GM10266 (cell line): ENCODE measurements around the gene NDUFB4.
"Not testable (repeated sequence)": the region's sequence is repeated elsewhere in the genome, so short reads cannot be mapped to it uniquely, and the experiment has no call there.

Experiments used
- DNase-seq: peaks from one replicate; pipeline ENCODE4 v3.0.0; 2012; ENCODE audit errors: extremely low spot score
- TF ChIP-seq, protein P1 (sequence below): IDR thresholded peaks from 2 replicates; pipeline ENCODE4 v1.5.1; 2012; ENCODE audit warnings: mild to moderate bottlenecking, low read depth; ENCODE audit not compliant: control insufficient read depth, insufficient read depth; ENCODE audit errors: missing control alignments

NDUFB4 gene

DNA sequence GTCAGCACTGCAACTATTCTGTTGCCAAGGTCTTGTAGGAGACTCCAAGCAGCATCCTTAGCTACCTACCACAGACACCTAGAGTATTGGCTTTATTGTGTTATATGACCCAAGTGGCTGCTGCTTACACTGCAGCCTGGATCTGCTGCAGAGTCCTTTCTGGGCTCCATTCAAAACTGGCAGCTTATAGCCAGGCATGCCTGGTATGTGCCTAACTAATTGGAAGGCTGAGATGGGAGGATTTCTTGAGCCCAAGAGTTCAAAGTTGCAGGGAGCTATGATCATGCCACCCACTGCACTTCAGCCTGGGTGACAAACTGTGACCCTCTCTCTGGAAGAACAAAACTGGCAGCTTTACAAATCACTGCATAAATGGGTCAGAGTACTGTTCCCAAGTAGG, 8.6 kb downstream of the NDUFB4 start:
- DNase-seq: no peak
- TF ChIP-seq, protein P1, sequence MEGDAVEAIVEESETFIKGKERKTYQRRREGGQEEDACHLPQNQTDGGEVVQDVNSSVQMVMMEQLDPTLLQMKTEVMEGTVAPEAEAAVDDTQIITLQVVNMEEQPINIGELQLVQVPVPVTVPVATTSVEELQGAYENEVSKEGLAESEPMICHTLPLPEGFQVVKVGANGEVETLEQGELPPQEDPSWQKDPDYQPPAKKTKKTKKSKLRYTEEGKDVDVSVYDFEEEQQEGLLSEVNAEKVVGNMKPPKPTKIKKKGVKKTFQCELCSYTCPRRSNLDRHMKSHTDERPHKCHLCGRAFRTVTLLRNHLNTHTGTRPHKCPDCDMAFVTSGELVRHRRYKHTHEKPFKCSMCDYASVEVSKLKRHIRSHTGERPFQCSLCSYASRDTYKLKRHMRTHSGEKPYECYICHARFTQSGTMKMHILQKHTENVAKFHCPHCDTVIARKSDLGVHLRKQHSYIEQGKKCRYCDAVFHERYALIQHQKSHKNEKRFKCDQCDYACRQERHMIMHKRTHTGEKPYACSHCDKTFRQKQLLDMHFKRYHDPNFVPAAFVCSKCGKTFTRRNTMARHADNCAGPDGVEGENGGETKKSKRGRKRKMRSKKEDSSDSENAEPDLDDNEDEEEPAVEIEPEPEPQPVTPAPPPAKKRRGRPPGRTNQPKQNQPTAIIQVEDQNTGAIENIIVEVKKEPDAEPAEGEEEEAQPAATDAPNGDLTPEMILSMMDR: no peak

DNA sequence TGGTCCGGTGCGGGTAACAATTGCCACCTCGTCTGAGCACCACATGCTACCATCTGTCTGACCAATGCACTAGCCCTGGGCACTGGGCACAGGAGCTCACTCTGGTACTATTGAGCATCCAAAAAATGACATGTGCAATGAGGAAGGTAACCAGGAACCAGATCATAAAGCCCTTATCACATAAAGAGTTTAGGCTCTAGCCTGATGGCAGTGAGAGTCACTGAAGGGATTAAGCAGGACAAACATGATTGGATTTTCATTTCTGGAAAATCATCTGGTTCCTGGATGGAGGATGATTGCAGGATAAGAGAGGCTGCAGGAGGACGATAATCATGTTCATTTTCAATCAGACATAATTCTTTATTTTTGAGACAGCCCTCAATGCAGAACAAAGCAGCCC, 12.4 kb downstream of the NDUFB4 start:
- TF ChIP-seq, protein P1: no peak
- DNase-seq: no peak

DNA sequence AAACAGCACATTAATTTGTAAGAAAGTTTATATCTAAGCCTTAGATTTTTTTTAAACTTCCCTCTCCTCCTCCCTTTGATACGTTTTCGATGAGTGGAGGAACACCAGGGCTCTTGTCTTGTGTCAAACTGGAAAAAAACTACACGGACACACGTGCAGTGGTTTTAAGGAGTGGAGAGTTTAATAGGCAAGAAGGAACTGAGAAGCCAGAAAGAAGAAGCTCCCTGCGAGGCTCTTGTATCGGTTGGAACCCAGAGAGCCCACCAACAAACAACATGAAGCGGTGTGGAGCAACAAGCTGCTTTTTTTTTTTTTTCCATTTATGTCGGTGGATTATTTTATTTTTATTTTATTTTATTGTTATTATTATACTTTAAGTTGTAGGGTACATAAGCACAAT, 18.6 kb downstream of the NDUFB4 start:
- DNase-seq: no peak
- TF ChIP-seq, protein P1: no peak

DNA sequence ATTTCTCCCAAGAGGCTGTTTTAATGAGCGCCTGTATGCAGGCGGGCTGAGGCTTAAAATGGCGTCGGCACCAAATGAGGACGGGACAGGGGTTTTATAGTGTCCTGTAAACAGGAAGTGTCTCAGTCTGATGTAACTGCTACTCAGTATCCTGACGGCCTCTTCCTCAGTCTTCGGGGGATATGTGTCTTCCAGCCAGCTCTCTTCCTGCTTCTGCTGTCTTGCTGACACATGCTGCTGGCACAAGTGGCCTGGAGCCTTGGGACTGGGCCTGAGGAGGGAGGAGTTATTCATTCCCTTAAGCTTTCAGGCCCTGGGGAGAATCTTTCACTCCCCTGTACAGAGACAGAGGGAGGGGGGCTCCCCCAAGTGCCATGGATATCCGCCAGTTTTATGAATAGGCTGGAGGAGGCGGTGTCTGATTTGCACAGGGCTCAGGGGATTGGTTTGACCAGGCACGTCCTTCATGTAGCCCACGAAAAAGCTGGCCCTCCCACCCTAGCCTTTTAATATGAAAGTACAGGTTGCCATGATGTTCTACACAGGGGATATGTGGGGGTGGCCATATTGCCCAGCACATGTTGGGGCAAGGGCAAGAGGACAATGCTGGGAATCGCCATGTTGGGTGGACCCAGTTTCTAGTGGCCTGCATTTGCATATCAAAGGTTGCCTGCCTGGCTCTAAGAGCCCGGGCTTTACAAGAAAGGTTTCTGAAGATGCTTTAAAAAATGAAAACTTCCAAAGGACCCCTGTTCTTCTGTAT, 19.9 kb downstream of the NDUFB4 start:
- no peak for DNase-seq
- TF ChIP-seq, protein P1: no peak

DNA sequence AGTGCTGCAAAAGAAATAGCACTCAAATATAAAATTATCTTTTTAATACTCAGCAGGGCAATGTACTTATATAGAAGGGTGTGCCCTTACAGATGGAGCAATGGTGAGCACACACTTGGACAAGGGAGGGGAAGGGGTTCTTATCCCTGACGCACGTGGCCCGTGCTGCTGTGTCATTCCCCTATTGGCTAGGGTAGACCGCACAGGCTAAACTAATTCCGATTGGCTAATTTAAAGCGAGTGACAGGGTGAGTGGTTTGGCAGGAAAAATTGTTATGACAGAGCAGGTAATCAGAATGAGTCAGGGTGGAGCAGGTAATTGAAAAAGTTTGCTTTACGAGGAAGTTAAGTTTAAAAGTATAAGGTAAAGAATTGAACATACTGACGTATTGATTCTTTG, 20.6 kb downstream of the NDUFB4 start:
- not testable (repeated sequence) for DNase-seq

DNA sequence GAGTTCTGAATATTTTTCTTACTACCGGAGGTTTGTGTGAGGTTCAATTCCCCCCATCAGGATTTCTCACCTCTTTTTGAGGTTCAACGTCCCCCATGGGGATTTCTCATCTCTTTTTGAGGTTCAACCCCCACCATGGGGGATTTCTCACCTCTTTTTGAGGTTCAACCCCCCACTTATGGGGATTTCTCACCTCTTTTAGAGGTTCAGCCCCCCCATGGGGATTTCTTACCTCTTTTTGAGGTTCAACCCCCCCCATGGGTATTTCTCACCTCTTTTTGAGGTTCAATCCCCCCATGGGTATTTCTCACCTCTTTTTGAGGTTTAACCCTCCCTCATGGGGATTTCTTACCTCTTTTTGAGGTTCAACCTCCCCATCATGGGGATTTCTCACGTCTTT, 26.3 kb downstream of the NDUFB4 start:
- no peak for DNase-seq
- TF ChIP-seq, protein P1: no peak

DNA sequence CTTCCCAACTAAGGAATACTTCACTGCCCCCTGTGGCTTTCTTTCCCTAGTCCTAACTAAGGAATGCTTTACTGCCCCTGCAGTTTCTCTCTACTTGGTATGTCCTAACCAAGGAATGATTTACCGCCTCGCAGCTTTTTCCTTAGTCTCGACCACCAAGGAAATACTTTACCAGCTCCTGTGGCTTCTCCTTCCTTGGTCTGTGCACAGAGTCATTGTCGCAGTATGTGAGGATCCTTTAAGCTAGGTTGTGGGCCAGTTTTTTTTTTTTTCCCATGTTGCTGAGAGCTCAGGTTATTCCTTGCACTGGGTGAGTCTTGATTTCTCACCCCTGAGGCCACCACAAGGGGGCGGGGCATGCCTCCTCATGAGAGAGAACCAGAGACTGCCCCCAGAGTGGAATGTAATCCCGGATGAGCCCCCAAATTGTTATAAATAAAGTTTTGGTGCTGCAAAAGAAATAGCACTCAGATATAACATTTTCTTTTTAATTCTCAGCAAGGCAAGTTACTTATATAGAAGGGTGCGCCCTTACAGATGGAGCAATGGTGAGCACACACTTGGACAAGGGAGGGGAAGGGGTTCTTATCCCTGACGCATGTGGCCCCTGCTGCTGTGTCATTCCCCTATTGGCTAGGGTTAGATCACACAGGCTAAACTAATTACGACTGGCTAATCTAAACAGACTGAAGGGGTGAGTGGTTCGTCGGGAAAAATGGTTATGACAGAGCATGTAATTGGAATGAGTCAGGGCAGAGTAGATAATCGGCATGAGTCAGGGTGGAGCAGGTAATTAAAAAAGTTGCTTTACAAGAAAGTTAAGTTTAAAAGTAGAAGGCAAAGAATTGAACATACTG, 27.0 kb downstream of the NDUFB4 start:
- TF ChIP-seq, protein P1: peak; percentile 27
- DNase-seq: no peak
